Activated T-cell treated with anti-CD3 and anti-CD28 coated beads for 24 hours (primary cell): ENCODE results near the gene STC2.
"Not testable (repeated sequence)": the region's sequence is repeated elsewhere in the genome, so short reads cannot be mapped to it uniquely, and the experiment has no call there.

Source experiments
- DNase-seq: peaks from one replicate; pipeline ENCODE4 v3.0.0-alpha.2; 2020; ENCODE audit warnings: low read depth

The STC2 gene

GRCh38 chr5:173294673-173295320 is 33.4 kb downstream of the STC2 start:
- DNase-seq = no peak

- peak; percentile 61 for DNase-seq
Observed at GRCh38 chr5:173293817-173294672, 34.2 kb downstream of the STC2 start.

GRCh38 chr5:173291722-173292658 is 36.2 kb downstream of the STC2 start:
- DNase-seq = no peak

GRCh38 chr5:173290477-173291131 is 37.6 kb downstream of the STC2 start:
- no peak for DNase-seq

- no peak for DNase-seq
Observed at GRCh38 chr5:173289372-173289771, 38.8 kb downstream of the STC2 start.

- DNase-seq = no peak
Observed at GRCh38 chr5:173288632-173289031, 39.6 kb downstream of the STC2 start.

GRCh38 chr5:173287086-173287485 is 41.1 kb downstream of the STC2 start:
- no peak for DNase-seq

- not testable (repeated sequence) for DNase-seq
Observed at GRCh38 chr5:173284343-173284958, 43.8 kb downstream of the STC2 start.

- DNase-seq = peak; percentile 74
Observed at GRCh38 chr5:173283318-173284288, 44.6 kb downstream of the STC2 start.

- no peak for DNase-seq
Observed at GRCh38 chr5:173282916-173283315, 45.3 kb downstream of the STC2 start.

- no peak for DNase-seq
Observed at GRCh38 chr5:173281910-173282309, 46.3 kb downstream of the STC2 start.

GRCh38 chr5:173279166-173279565 is 49.0 kb downstream of the STC2 start:
- no peak for DNase-seq

GRCh38 chr5:173278641-173279040 is 49.6 kb downstream of the STC2 start:
- no peak for DNase-seq

GRCh38 chr5:173278172-173278571 is 50.0 kb downstream of the STC2 start:
- DNase-seq = no peak

- no peak for DNase-seq
Observed at GRCh38 chr5:173274771-173275170, 53.4 kb downstream of the STC2 start.

- no peak for DNase-seq
Observed at GRCh38 chr5:173271419-173271818, 56.8 kb downstream of the STC2 start.

GRCh38 chr5:173268750-173269432 is 59.3 kb downstream of the STC2 start:
- DNase-seq = no peak

GRCh38 chr5:173265433-173265832 is 62.8 kb downstream of the STC2 start:
- no peak for DNase-seq
